ENCODE data around the gene NR5A1.

The NR5A1 gene

GRCh38 chr9:124450931-124451661, 56.1 kb downstream of the NR5A1 start:
- H4K20me1 ChIP-seq (ENCODE audit: insufficient read depth): no peaks in the 10 kb centered on the region
- H3K36me3 ChIP-seq (ENCODE audit: insufficient read depth): no peaks in the 10 kb centered on the region
- H3K27ac ChIP-seq: no peak overlapping the region
- no peak overlapping the region for H3K9ac ChIP-seq
- H3K4me1 ChIP-seq (ENCODE audit: low read depth, poor library complexity, severe bottlenecking): no peaks in the 10 kb centered on the region
- H3K79me2 ChIP-seq (ENCODE audit: insufficient read depth, low read depth): no peaks in the 10 kb centered on the region
- TF ChIP-seq CTCF (conservative IDR thresholded peaks at IDR 0.05; ENCODE audit: low read depth, low read length): no peak
- no peak overlapping the region for H2AFZ ChIP-seq (ENCODE audit: low read depth)
- H3K4me3 ChIP-seq (IDR thresholded peaks at IDR 0.05; ENCODE audit: insufficient read depth, low read depth, low read length): no peak overlapping the region
- peaks cover 6% of the 10 kb centered on the region; the same call in 1 of the 2 replicates for H3K27me3 ChIP-seq (ENCODE audit: insufficient read depth, low read depth)
- no peak overlapping the region for H3K4me2 ChIP-seq

DNA sequence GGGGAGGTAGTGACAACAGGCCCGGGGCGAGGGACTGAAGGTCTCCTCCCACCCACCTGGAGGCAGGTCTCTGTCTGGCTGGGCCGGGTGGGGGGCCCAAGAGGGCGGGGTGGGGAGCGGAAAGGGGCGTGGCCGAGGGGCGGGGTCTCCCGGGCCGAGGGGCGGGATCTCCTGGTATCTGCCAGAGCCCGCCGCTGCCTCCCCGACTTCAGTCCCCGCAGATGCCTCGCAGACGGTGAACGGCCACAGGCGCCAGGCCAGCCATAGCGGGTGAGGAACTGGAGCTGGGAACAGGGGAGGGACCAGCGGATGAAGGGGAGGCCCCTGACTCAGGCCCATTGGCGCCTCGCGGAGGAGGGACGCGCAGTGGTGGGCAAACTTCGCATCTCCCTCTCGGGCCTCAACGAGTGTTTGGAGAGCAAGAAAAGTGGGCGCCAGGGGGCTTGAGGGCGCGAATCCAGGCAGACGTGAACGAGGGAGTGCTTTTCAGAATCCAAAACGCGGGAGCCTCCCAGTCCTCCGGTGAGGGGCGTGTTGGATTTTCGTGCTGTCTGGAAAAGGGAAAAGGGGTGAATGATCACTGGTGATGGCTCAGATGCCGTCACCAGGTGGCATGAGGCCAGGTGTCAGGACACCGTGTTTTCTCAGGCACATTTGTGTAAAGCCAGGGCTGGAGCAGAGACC, 56.8 kb downstream of the NR5A1 start, which contains the start of gene ADGRD2:
TSS of gene ADGRD2 (plus strand) at position 211 of the 684 bp plus-strand sequence. CDS start 1,216 bp downstream, outside the sequence.
- no peak for TF ChIP-seq CTCF (conservative IDR thresholded peaks at IDR 0.05; ENCODE audit: low read depth, low read length)
- H3K27me3 ChIP-seq (ENCODE audit: insufficient read depth, low read depth): peaks cover 6% of the 10 kb centered on the region; the same call in 1 of the 2 replicates
- no peak within 1 kb of the TSS for H3K4me2 ChIP-seq
- no peaks in the 10 kb centered on the region for H3K79me2 ChIP-seq (ENCODE audit: insufficient read depth, low read depth)
- no peak within 1 kb of the TSS for H3K4me3 ChIP-seq (IDR thresholded peaks at IDR 0.05; ENCODE audit: insufficient read depth, low read depth, low read length)
- no peaks in the 10 kb centered on the region for H3K4me1 ChIP-seq (ENCODE audit: low read depth, poor library complexity, severe bottlenecking)
- H3K36me3 ChIP-seq (ENCODE audit: insufficient read depth): no peaks in the 10 kb centered on the region
- H3K9ac ChIP-seq: no peak within 1 kb of the TSS
- no peak within 1 kb of the TSS for H2AFZ ChIP-seq (ENCODE audit: low read depth)
- H4K20me1 ChIP-seq (ENCODE audit: insufficient read depth): no peaks in the 10 kb centered on the region
- no peak within 1 kb of the TSS for H3K27ac ChIP-seq

GRCh38 chr9:124449381-124450151, 57.6 kb downstream of the NR5A1 start:
- no peaks in the 10 kb centered on the region for H3K4me1 ChIP-seq (ENCODE audit: low read depth, poor library complexity, severe bottlenecking)
- no peak overlapping the region for H3K9ac ChIP-seq
- no peaks in the 10 kb centered on the region for H3K79me2 ChIP-seq (ENCODE audit: insufficient read depth, low read depth)
- H2AFZ ChIP-seq (ENCODE audit: low read depth): no peak overlapping the region
- no peak for TF ChIP-seq CTCF (conservative IDR thresholded peaks at IDR 0.05; ENCODE audit: low read depth, low read length)
- H3K4me2 ChIP-seq: no peak overlapping the region
- H4K20me1 ChIP-seq (ENCODE audit: insufficient read depth): no peaks in the 10 kb centered on the region
- no peak overlapping the region for H3K27ac ChIP-seq
- H3K27me3 ChIP-seq (ENCODE audit: insufficient read depth, low read depth): peaks cover 6% of the 10 kb centered on the region; the same call in 1 of the 2 replicates
- no peak overlapping the region for H3K4me3 ChIP-seq (IDR thresholded peaks at IDR 0.05; ENCODE audit: insufficient read depth, low read depth, low read length)
- H3K36me3 ChIP-seq (ENCODE audit: insufficient read depth): no peaks in the 10 kb centered on the region

GRCh38 chr9:124448019-124448418, 59.2 kb downstream of the NR5A1 start:
- Histone ChIP-seq H3K36me3 (ENCODE audit: insufficient read depth) (no peaks in the 10 kb centered on the region), H3K9ac (no peak overlapping the region), H2AFZ (ENCODE audit: low read depth) (no peak overlapping the region), H3K27me3 (ENCODE audit: insufficient read depth, low read depth) (peaks cover 6% of the 10 kb centered on the region; the same call in 1 of the 2 replicates), H3K79me2 (ENCODE audit: insufficient read depth, low read depth) (no peaks in the 10 kb centered on the region), H3K4me3 (IDR thresholded peaks at IDR 0.05; ENCODE audit: insufficient read depth, low read depth, low read length) (no peak overlapping the region), H3K4me2 (no peak overlapping the region), H3K27ac (no peak overlapping the region), H4K20me1 (ENCODE audit: insufficient read depth) (no peaks in the 10 kb centered on the region), H3K4me1 (ENCODE audit: low read depth, poor library complexity, severe bottlenecking) (no peaks in the 10 kb centered on the region)
- TF ChIP-seq CTCF (conservative IDR thresholded peaks at IDR 0.05; ENCODE audit: low read depth, low read length): no peak

All from KMS-11 (cell line).